HepG2 (cell line): ENCODE measurements around the gene TBL2. TPM values are rescaled to one million over a fixed set of nuclear protein-coding genes. Genes with fewer than 3 reads are reported as not detected.
A peak's percentile ranks its signal among the peaks of the same experiment; 100 is the strongest.

Experiments used
- FOSL2 ChIP-seq: sonication (generic); formaldehyde crosslinking; IDR thresholded peaks from 2 replicates; pipeline ENCODE4 v1.4.0; 2020; ENCODE audit warnings: missing genetic modification reagents
- LCORL ChIP-seq, 2 experiments: fragments of 450-650 bp in 1 of 2; sonication (generic) in 1 of 2; formaldehyde crosslinking in 1 of 2; IDR thresholded peaks; 2 replicates each; pipeline versions ENCODE4 v1.5.0 to v1.6.1; 2017 to 2020; ENCODE audit warnings: antibody characterized with exemption in 1 of 2, missing genetic modification reagents in 1 of 2
- POLR2AphosphoS2 ChIP-seq: IDR thresholded peaks from 2 replicates; pipeline ENCODE4 v1.6.1; 2011; ENCODE audit warnings: low read depth, low read length, improper control_type of control experiment
- SALL1 ChIP-seq: sonication (generic); formaldehyde crosslinking; IDR thresholded peaks from 2 replicates; pipeline ENCODE4 v1.8.0; 2022; ENCODE audit warnings: mild to moderate bottlenecking, missing genetic modification reagents
- STAG1 ChIP-seq: sonication (generic); formaldehyde crosslinking; IDR thresholded peaks from 2 replicates; pipeline ENCODE4 v1.4.0; 2020; ENCODE audit warnings: missing genetic modification reagents
- ZNF563 ChIP-seq: sonication (generic); formaldehyde crosslinking; IDR thresholded peaks from 2 replicates; pipeline ENCODE4 v1.8.0; 2022; ENCODE audit warnings: mild to moderate bottlenecking, moderate library complexity, missing genetic modification reagents
- polyA plus RNA-seq, 8 experiments: library from polyadenylated mRNA; depleted of rRNA in 3 of 8; stranded (reverse) in 7 of 8; unstranded in 1 of 8; fragments of >200 nt; fragmentation: Illumina TruSeq in 4 of 8; extraction: Trizol in 4 of 8; gene quantifications; 2 replicates each; pipeline versions ENCODE4 v1.2.1 to v1.2.3, GENCODE V29; 2011 to 2016; ENCODE audit warnings: low read depth in 4 of 8, missing spikeins in 1 of 8, mixed read lengths in 1 of 8; ENCODE audit not compliant: insufficient read depth in 1 of 8
- total RNA-seq, 5 experiments: library from RNA; depleted of rRNA; stranded (reverse); fragments of >200 nt; fragmentation: Illumina TruSeq; extraction: Trizol; gene quantifications; 2 replicates each; pipeline ENCODE4 v1.2.3, GENCODE V29; 2016; ENCODE audit warnings: low read depth in 1 of 5
- TF ChIP-seq, protein P1 (sequence below): sonication (generic); formaldehyde crosslinking; IDR thresholded peaks from 2 replicates; pipeline ENCODE4 v1.5.0; 2020; ENCODE audit warnings: mild to moderate bottlenecking, missing genetic modification reagents, borderline replicate concordance
- TF ChIP-seq, protein P2 (sequence below): sonication (generic); formaldehyde crosslinking; IDR thresholded peaks from 2 replicates; pipeline ENCODE4 v1.4.0; 2020; ENCODE audit warnings: missing genetic modification reagents, borderline replicate concordance
- TF ChIP-seq, protein P3 (sequence below): sonication (generic); formaldehyde crosslinking; IDR thresholded peaks from 2 replicates; pipeline ENCODE4 v1.5.0; 2020; ENCODE audit warnings: mild to moderate bottlenecking, low read depth, missing genetic modification reagents, borderline replicate concordance
- TF ChIP-seq, protein P4 (sequence below): sonication (generic); formaldehyde crosslinking; IDR thresholded peaks from 2 replicates; pipeline ENCODE4 v1.5.1; 2020; ENCODE audit warnings: mild to moderate bottlenecking, missing genetic modification reagents, moderate library complexity
- TF ChIP-seq, protein P5 (sequence below): sonication (generic); formaldehyde crosslinking; IDR thresholded peaks from 2 replicates; pipeline ENCODE4 v1.8.0; 2022; ENCODE audit warnings: low read depth, missing genetic modification reagents

TBL2 gene
- total and polyA plus RNA-seq, 2 of the 13 experiments (the other 11 are each of a cell fraction or from before 2014, with no cell fraction given), result 43.4 to 47.2 TPM

DNA sequence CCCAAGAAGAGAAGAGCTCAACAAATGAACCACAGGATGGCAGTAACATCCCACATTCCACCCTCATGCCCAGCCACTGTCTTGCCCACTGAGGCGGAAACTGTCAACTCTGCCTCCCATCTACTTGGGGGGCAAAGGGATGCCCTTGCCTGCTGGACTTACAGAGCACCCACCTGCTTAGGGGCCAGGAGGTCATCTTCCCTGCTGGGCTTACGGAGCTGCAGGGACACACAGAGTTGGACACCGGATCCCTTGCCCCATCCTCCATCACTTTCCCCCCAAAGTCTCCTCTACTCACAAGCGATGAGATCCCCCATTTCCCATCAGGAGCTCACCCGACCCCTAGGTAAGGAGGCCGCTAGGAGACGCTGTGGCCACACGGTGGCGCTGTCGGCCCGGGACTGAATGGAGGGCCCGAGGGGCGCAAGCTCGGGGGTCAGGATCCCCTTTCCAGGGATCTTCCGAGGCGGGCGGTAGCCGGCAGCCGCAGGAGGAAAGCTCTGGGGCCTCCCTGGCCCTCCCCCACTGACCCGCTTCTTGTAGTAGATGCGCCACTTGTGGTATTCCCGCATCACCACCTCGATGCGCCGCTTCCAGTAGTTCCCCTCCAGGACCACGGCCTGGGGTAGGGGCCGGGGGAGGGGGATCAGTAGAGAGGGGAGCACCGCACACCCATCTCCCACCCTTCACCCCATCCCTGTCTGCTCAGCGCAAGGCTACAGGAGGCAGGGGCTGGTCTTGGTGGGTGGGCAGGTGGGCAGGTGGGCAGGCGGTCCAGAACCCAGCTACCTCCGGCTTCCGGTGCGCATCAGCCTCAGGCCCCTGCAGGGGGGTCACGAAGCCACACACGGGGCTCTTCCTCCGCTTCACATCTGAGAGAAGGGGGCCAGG is 28.7 kb upstream of the TBL2 start (continued):
- TF ChIP-seq, protein P1, sequence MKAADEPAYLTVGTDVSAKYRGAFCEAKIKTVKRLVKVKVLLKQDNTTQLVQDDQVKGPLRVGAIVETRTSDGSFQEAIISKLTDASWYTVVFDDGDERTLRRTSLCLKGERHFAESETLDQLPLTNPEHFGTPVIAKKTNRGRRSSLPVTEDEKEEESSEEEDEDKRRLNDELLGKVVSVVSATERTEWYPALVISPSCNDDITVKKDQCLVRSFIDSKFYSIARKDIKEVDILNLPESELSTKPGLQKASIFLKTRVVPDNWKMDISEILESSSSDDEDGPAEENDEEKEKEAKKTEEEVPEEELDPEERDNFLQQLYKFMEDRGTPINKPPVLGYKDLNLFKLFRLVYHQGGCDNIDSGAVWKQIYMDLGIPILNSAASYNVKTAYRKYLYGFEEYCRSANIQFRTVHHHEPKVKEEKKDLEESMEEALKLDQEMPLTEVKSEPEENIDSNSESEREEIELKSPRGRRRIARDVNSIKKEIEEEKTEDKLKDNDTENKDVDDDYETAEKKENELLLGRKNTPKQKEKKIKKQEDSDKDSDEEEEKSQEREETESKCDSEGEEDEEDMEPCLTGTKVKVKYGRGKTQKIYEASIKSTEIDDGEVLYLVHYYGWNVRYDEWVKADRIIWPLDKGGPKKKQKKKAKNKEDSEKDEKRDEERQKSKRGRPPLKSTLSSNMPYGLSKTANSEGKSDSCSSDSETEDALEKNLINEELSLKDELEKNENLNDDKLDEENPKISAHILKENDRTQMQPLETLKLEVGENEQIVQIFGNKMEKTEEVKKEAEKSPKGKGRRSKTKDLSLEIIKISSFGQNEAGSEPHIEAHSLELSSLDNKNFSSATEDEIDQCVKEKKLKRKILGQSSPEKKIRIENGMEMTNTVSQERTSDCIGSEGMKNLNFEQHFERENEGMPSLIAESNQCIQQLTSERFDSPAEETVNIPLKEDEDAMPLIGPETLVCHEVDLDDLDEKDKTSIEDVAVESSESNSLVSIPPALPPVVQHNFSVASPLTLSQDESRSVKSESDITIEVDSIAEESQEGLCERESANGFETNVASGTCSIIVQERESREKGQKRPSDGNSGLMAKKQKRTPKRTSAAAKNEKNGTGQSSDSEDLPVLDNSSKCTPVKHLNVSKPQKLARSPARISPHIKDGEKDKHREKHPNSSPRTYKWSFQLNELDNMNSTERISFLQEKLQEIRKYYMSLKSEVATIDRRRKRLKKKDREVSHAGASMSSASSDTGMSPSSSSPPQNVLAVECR (CRISPR knock-in tag), result no peak
- TF ChIP-seq, protein P2, sequence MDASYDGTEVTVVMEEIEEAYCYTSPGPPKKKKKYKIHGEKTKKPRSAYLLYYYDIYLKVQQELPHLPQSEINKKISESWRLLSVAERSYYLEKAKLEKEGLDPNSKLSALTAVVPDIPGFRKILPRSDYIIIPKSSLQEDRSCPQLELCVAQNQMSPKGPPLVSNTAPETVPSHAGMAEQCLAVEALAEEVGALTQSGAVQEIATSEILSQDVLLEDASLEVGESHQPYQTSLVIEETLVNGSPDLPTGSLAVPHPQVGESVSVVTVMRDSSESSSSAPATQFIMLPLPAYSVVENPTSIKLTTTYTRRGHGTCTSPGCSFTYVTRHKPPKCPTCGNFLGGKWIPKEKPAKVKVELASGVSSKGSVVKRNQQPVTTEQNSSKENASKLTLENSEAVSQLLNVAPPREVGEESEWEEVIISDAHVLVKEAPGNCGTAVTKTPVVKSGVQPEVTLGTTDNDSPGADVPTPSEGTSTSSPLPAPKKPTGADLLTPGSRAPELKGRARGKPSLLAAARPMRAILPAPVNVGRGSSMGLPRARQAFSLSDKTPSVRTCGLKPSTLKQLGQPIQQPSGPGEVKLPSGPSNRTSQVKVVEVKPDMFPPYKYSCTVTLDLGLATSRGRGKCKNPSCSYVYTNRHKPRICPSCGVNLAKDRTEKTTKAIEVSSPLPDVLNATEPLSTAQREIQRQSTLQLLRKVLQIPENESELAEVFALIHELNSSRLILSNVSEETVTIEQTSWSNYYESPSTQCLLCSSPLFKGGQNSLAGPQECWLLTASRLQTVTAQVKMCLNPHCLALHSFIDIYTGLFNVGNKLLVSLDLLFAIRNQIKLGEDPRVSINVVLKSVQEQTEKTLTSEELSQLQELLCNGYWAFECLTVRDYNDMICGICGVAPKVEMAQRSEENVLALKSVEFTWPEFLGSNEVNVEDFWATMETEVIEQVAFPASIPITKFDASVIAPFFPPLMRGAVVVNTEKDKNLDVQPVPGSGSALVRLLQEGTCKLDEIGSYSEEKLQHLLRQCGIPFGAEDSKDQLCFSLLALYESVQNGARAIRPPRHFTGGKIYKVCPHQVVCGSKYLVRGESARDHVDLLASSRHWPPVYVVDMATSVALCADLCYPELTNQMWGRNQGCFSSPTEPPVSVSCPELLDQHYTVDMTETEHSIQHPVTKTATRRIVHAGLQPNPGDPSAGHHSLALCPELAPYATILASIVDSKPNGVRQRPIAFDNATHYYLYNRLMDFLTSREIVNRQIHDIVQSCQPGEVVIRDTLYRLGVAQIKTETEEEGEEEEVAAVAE (CRISPR knock-in tag), result no peak
- TF ChIP-seq POLR2AphosphoS2 (peak; percentile 64; the same call in 1 of the 2 replicates), FOSL2 (CRISPR knock-in tag) (no peak), LCORL (IDR thresholded peaks at IDR 0.05) (no peak), LCORL (CRISPR knock-in tag; IDR thresholded peaks at IDR 0.05) (no peak), SALL1 (peak; percentile 50), STAG1 (CRISPR knock-in tag) (peak; percentile 83), ZNF563 (CRISPR knock-in tag) (peak; percentile 48; the same call in 1 of the 2 replicates)
- TF ChIP-seq, protein P3, sequence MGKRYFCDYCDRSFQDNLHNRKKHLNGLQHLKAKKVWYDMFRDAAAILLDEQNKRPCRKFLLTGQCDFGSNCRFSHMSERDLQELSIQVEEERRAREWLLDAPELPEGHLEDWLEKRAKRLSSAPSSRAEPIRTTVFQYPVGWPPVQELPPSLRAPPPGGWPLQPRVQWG (CRISPR knock-in tag), result no peak
- TF ChIP-seq, protein P4, sequence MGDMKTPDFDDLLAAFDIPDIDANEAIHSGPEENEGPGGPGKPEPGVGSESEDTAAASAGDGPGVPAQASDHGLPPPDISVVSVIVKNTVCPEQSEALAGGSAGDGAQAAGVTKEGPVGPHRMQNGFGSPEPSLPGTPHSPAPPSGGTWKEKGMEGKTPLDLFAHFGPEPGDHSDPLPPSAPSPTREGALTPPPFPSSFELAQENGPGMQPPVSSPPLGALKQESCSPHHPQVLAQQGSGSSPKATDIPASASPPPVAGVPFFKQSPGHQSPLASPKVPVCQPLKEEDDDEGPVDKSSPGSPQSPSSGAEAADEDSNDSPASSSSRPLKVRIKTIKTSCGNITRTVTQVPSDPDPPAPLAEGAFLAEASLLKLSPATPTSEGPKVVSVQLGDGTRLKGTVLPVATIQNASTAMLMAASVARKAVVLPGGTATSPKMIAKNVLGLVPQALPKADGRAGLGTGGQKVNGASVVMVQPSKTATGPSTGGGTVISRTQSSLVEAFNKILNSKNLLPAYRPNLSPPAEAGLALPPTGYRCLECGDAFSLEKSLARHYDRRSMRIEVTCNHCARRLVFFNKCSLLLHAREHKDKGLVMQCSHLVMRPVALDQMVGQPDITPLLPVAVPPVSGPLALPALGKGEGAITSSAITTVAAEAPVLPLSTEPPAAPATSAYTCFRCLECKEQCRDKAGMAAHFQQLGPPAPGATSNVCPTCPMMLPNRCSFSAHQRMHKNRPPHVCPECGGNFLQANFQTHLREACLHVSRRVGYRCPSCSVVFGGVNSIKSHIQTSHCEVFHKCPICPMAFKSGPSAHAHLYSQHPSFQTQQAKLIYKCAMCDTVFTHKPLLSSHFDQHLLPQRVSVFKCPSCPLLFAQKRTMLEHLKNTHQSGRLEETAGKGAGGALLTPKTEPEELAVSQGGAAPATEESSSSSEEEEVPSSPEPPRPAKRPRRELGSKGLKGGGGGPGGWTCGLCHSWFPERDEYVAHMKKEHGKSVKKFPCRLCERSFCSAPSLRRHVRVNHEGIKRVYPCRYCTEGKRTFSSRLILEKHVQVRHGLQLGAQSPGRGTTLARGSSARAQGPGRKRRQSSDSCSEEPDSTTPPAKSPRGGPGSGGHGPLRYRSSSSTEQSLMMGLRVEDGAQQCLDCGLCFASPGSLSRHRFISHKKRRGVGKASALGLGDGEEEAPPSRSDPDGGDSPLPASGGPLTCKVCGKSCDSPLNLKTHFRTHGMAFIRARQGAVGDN (CRISPR knock-in tag), result peak; percentile 62
- TF ChIP-seq, protein P5, sequence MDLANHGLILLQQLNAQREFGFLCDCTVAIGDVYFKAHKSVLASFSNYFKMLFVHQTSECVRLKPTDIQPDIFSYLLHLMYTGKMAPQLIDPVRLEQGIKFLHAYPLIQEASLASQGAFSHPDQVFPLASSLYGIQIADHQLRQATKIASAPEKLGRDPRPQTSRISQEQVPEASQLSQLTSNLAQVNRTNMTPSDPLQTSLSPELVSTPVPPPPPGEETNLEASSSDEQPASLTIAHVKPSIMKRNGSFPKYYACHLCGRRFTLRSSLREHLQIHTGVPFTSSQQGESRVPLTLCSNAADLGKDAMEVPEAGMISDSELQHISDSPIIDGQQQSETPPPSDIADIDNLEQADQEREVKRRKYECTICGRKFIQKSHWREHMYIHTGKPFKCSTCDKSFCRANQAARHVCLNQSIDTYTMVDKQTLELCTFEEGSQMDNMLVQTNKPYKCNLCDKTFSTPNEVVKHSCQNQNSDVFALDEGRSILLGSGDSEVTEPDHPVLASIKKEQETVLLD (CRISPR knock-in tag), result 0 out of 2 replicates have a peak, but pooled peaks have one; percentile 37
